Measurements from ENCODE around the gene WDHD1.
"Not testable (repeated sequence)": the region's sequence is repeated elsewhere in the genome, so short reads cannot be mapped to it uniquely, and the experiment has no call there.

WDHD1 gene

GRCh38 chr14:54902521-54903420 is 124.1 kb downstream of the WDHD1 start, which contains the start of gene GCH1:
TSS of gene GCH1 (minus strand) at chr14:54902826. CDS start at chr14:54902663, 163 bp downstream.
- DNase-seq = peak; percentile 63

- no peak for DNase-seq
These were observed 124.8 kb downstream of the WDHD1 start for GRCh38 chr14:54902143-54902520.

- DNase-seq = no peak
These were observed 125.3 kb downstream of the WDHD1 start for GRCh38 chr14:54901380-54902142.

- no peak for DNase-seq
These were observed 127.3 kb downstream of the WDHD1 start for GRCh38 chr14:54899573-54899972.

- DNase-seq = not testable (repeated sequence)
These were observed 128.9 kb downstream of the WDHD1 start for GRCh38 chr14:54897809-54898555.

GRCh38 chr14:54895683-54896082 is 131.2 kb downstream of the WDHD1 start:
- DNase-seq = no peak

- no peak for DNase-seq
These were observed 131.9 kb downstream of the WDHD1 start for GRCh38 chr14:54894995-54895394.

GRCh38 chr14:54893151-54893760 is 133.6 kb downstream of the WDHD1 start:
- DNase-seq = no peak

GRCh38 chr14:54891471-54892245 is 135.2 kb downstream of the WDHD1 start:
- no peak for DNase-seq

GRCh38 chr14:54890788-54891187 is 136.1 kb downstream of the WDHD1 start:
- no peak for DNase-seq

- no peak for DNase-seq
These were observed 137.0 kb downstream of the WDHD1 start for GRCh38 chr14:54889919-54890318.

Data from NCI-H526 treated with DMSO at 0.1 percent for 48 hours (cell line).